GM23338 (cell line): ENCODE results near the gene CACNA1A.

ENCODE experiments used
- CREB1 ChIP-seq: fragments of 250-450 bp; sonication (Bioruptor Pico); IDR thresholded peaks from 2 replicates; pipeline ENCODE4 v1.5.0; 2020; ENCODE audit warnings: low read depth, mild to moderate bottlenecking, moderate library complexity
- CTCF ChIP-seq, 2 experiments: fragments of 200-600 bp in 1 of 2; sonication (generic) in 1 of 2; conservative IDR thresholded peaks; 2 replicates each; pipeline versions ENCODE4 v1.5.1 to v1.6.1; 2016 to 2017; ENCODE audit warnings: antibody characterized with exemption in 2 of 2, low read depth in 2 of 2, mild to moderate bottlenecking in 2 of 2, moderate library complexity in 1 of 2
- ETS1 ChIP-seq: IDR thresholded peaks from 2 replicates; pipeline ENCODE4 v1.6.1; 2016; ENCODE audit warnings: antibody characterized with exemption
- EZH2 ChIP-seq: fragments of 200-600 bp; sonication (generic); IDR thresholded peaks from one replicate; pipeline ENCODE4 v1.8.0; 2017; ENCODE audit warnings: antibody characterized with exemption, mild to moderate bottlenecking, low read depth; ENCODE audit not compliant: unreplicated experiment
- EZH2phosphoT487 ChIP-seq: fragments of 200-600 bp; sonication (generic); IDR thresholded peaks from one replicate; pipeline ENCODE4 v1.8.1; 2018; ENCODE audit warnings: antibody characterized with exemption; ENCODE audit not compliant: unreplicated experiment
- JUNB ChIP-seq: IDR thresholded peaks from one replicate; pipeline ENCODE4 v1.6.1; 2016; ENCODE audit warnings: antibody characterized with exemption; ENCODE audit not compliant: unreplicated experiment
- POLR2AphosphoS5 ChIP-seq: IDR thresholded peaks from 2 replicates; pipeline ENCODE4 v1.6.1; 2016; ENCODE audit warnings: antibody characterized with exemption, low read depth
- REST ChIP-seq: IDR thresholded peaks from one replicate; pipeline ENCODE4 v1.6.1; 2018; ENCODE audit warnings: antibody characterized with exemption; ENCODE audit not compliant: unreplicated experiment
- STAT1 ChIP-seq: IDR thresholded peaks from one replicate; pipeline ENCODE4 v1.6.1; 2016; ENCODE audit warnings: antibody characterized with exemption; ENCODE audit not compliant: unreplicated experiment
- ZNF114 ChIP-seq: fragments of 250-450 bp; sonication (Bioruptor Pico); IDR thresholded peaks from 2 replicates; pipeline ENCODE4 v1.5.0; 2020; ENCODE audit warnings: mild to moderate bottlenecking, moderate library complexity
- ZNF331 ChIP-seq: fragments of 250-450 bp; sonication (Bioruptor Pico); IDR thresholded peaks from 2 replicates; pipeline ENCODE4 v1.5.0; 2020; ENCODE audit warnings: low read depth, mild to moderate bottlenecking, moderate library complexity
- ZNF462 ChIP-seq: fragments of 250-450 bp; sonication (Bioruptor Pico); IDR thresholded peaks from 2 replicates; pipeline ENCODE4 v1.5.0; 2020; ENCODE audit warnings: mild to moderate bottlenecking, moderate library complexity

- TF ChIP-seq CTCF (conservative IDR thresholded peaks at IDR 0.05; ENCODE audit: low read depth in 2 of 2) = no peak
- no peak for TF ChIP-seq POLR2AphosphoS5
- no peak for TF ChIP-seq EZH2phosphoT487
- no peak for TF ChIP-seq EZH2
- no peak for TF ChIP-seq CREB1 (CRISPR knock-in tag)
- TF ChIP-seq REST = no peak
- no peak for TF ChIP-seq JUNB
- no peak for TF ChIP-seq ZNF331
- TF ChIP-seq STAT1 = no peak
- TF ChIP-seq ZNF114 = no peak
- no peak for TF ChIP-seq ZNF462 (CRISPR knock-in tag)
- TF ChIP-seq ETS1 = no peak
Measured at GRCh38 chr19:13229246-13229645, 277.0 kb downstream of the CACNA1A start.
